ENCODE measurements around the gene RALGPS1.
"Not testable (repeated sequence)": the region's sequence is repeated elsewhere in the genome, so short reads cannot be mapped to it uniquely, and the experiment has no call there.

RALGPS1 gene

GRCh38 chr9:127169575-127169883 is 254.9 kb downstream of the RALGPS1 start:
- TF ChIP-seq POLR2A (IDR thresholded peaks at IDR 0.05; ENCODE audit: extremely low read depth, insufficient read length) (no peak), MAX (IDR thresholded peaks at IDR 0.05; ENCODE audit: low read depth, low read length) (no peak), MYC (IDR thresholded peaks at IDR 0.05; ENCODE audit: low read depth, low read length) (no peak)
- TF ChIP-seq, protein P1, sequence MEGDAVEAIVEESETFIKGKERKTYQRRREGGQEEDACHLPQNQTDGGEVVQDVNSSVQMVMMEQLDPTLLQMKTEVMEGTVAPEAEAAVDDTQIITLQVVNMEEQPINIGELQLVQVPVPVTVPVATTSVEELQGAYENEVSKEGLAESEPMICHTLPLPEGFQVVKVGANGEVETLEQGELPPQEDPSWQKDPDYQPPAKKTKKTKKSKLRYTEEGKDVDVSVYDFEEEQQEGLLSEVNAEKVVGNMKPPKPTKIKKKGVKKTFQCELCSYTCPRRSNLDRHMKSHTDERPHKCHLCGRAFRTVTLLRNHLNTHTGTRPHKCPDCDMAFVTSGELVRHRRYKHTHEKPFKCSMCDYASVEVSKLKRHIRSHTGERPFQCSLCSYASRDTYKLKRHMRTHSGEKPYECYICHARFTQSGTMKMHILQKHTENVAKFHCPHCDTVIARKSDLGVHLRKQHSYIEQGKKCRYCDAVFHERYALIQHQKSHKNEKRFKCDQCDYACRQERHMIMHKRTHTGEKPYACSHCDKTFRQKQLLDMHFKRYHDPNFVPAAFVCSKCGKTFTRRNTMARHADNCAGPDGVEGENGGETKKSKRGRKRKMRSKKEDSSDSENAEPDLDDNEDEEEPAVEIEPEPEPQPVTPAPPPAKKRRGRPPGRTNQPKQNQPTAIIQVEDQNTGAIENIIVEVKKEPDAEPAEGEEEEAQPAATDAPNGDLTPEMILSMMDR (IDR thresholded peaks at IDR 0.05; ENCODE audit: low read depth, low read length) = no peak
- H3K4me3 ChIP-seq (ENCODE audit: low read depth, low read length) = no peak overlapping the region
- DNase-seq (ENCODE audit: low read depth) = no peak

GRCh38 chr9:127170103-127170502 is 255.5 kb downstream of the RALGPS1 start:
- no peak for DNase-seq (ENCODE audit: low read depth)
- H3K4me3 ChIP-seq (ENCODE audit: low read depth, low read length) = no peak overlapping the region
- no peak for TF ChIP-seq MAX (IDR thresholded peaks at IDR 0.05; ENCODE audit: low read depth, low read length)

DNA sequence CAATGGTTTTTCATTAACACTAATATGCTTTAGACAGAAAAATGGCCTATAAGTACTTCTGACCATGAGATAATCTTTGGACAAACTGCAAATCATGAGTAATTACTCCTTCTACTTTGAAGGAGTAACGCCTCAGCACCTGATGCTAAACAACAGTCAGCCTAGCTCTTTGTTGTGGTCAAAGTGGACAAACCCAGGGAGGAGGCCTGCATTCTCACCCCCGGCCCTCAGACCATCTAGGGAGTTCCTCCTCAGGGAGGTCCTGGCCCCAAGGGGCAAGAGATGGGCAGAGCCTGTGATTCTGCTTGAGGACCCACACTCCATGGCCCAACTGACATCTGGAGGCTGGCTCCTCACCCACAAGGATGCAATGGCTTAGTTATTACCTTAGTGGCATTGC is 256.1 kb downstream of the RALGPS1 start:
- TF ChIP-seq MAX (IDR thresholded peaks at IDR 0.05; ENCODE audit: low read depth, low read length) = no peak
- TF ChIP-seq POLR2A (IDR thresholded peaks at IDR 0.05; ENCODE audit: extremely low read depth, insufficient read length) = no peak
- TF ChIP-seq, protein P1 (IDR thresholded peaks at IDR 0.05; ENCODE audit: low read depth, low read length) = no peak
- TF ChIP-seq MYC (IDR thresholded peaks at IDR 0.05; ENCODE audit: low read depth, low read length) = no peak
- DNase-seq (ENCODE audit: low read depth) = peak; percentile 48
- no peak overlapping the region for H3K4me3 ChIP-seq (ENCODE audit: low read depth, low read length)

DNA sequence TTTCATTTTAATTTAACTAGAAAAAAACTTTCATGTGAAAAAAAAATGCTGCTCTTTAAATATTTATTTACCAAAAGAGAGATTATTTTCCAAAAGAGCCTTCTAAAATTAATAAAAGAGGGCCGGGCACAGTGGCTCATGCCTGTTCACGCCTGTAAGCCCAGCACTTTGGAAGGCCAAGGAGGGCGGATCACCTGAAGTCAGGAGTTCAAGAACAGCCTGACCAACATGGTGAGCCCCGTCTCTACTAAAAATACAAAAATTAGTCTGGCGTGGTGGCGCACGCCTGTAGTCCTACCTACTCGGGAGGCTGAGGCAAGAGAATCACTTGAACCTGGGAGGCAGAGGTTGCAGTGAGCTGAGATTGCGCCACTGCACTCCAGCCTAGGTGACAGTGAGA is 256.8 kb downstream of the RALGPS1 start:
- not testable (repeated sequence) for H3K4me3 ChIP-seq (ENCODE audit: low read depth, low read length); DNase-seq (ENCODE audit: low read depth)

GRCh38 chr9:127172066-127172707 is 257.6 kb downstream of the RALGPS1 start:
- no peak for DNase-seq (ENCODE audit: low read depth)
- TF ChIP-seq MYC (IDR thresholded peaks at IDR 0.05; ENCODE audit: low read depth, low read length) = no peak
- H3K4me3 ChIP-seq (ENCODE audit: low read depth, low read length) = no peak overlapping the region

DNA sequence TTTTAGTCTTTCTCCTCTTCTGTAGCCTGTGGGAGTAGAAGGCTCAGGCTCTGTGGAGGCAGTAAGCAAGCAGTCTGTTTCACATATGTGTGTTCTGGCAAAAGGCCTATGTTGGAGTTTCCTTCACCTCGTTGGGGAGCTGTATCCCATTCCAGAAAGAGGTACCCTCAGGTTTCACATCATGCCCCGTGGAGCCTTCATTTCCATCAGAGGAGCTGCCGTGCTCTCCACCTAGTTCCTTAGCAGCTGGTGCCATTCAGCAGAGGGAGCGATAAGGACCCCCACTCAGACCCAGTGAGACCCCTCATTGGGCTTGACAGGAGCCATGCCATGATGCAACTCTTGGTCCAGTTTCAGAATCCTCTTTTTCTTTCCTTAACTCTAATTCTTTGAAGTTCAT is 258.5 kb downstream of the RALGPS1 start:
- TF ChIP-seq MAX (IDR thresholded peaks at IDR 0.05; ENCODE audit: low read depth, low read length) (no peak), POLR2A (IDR thresholded peaks at IDR 0.05; ENCODE audit: extremely low read depth, insufficient read length) (no peak), MYC (IDR thresholded peaks at IDR 0.05; ENCODE audit: low read depth, low read length) (no peak)
- TF ChIP-seq, protein P1 (IDR thresholded peaks at IDR 0.05; ENCODE audit: low read depth, low read length) = no peak
- no peak overlapping the region for H3K4me3 ChIP-seq (ENCODE audit: low read depth, low read length)
- no peak for DNase-seq (ENCODE audit: low read depth)

GRCh38 chr9:127174386-127175318 is 260.1 kb downstream of the RALGPS1 start:
- no peak for DNase-seq (ENCODE audit: low read depth)
- TF ChIP-seq MYC (IDR thresholded peaks at IDR 0.05; ENCODE audit: low read depth, low read length) = no peak
- no peak for TF ChIP-seq POLR2A (IDR thresholded peaks at IDR 0.05; ENCODE audit: extremely low read depth, insufficient read length)
- TF ChIP-seq, protein P1 (IDR thresholded peaks at IDR 0.05; ENCODE audit: low read depth, low read length) = no peak
- TF ChIP-seq MAX (IDR thresholded peaks at IDR 0.05; ENCODE audit: low read depth, low read length) = no peak
- no peak overlapping the region for H3K4me3 ChIP-seq (ENCODE audit: low read depth, low read length)
